IMR-90 (cell line): ENCODE results near the gene F12. TPM values are rescaled to one million over a fixed set of nuclear protein-coding genes. Genes with fewer than 3 reads are reported as not detected.

Source experiments
- ATAC-seq: fragments of 200-7000 bp; cut with Tn5 transposase; 2 replicates; pipeline ENCODE4 v1.9.1; 2020; ENCODE audit warnings: low read depth, mild to moderate bottlenecking, moderate library complexity
- BruUV-seq: library from RNA; stranded (reverse); fragments of 400-500 nt; replicated peaks from 2 replicates; lab custom pipeline; 2021; lab: Mats Ljungman, UMichigan
- CTCF ChIA-PET: fragments of 300-600 bp; formaldehyde crosslinking; extraction: SDS; loops from one replicate; lab custom pipeline; 2021; ENCODE audit warnings: antibody characterized with exemption; lab: Yijun Ruan, JAX
- POLR2A ChIA-PET: fragments of 300-600 bp; sonication (Branson Sonifier 250); formaldehyde crosslinking; loops from one replicate; lab custom pipeline; 2022; ENCODE audit warnings: antibody characterized with exemption; ENCODE audit not compliant: unreplicated experiment; lab: Charles Lee
- DNase-seq: peaks from one replicate; pipeline ENCODE4 v3.0.0; 2013
- H2AFZ ChIP-seq: replicated peaks from 2 replicates; pipeline ENCODE3; 2013; ENCODE audit warnings: low read length, mild to moderate bottlenecking; ENCODE audit not compliant: poor library complexity
- H2AK5ac ChIP-seq: 2 replicates; pipeline ENCODE4 v1.6.1; 2013; ENCODE audit warnings: low read depth, low read length, inconsistent platforms
- H2AK9ac ChIP-seq: replicated peaks from 2 replicates; pipeline ENCODE3; 2013; ENCODE audit warnings: mild to moderate bottlenecking, low read depth, low read length, moderate library complexity; ENCODE audit not compliant: poor library complexity
- H2BK120ac ChIP-seq: 2 replicates; pipeline ENCODE4 v1.6.1; 2013; ENCODE audit warnings: low read depth, low read length, inconsistent platforms
- H2BK15ac ChIP-seq: 3 replicates; pipeline ENCODE4 v1.6.1; 2013; ENCODE audit warnings: low read depth, low read length, inconsistent platforms
- H2BK20ac ChIP-seq: 2 replicates; pipeline ENCODE4 v1.6.1; 2013; ENCODE audit warnings: low read depth, mild to moderate bottlenecking, inconsistent platforms, low read length, moderate library complexity
- H2BK5ac ChIP-seq: 2 replicates; pipeline ENCODE4 v1.6.1; 2013; ENCODE audit warnings: mild to moderate bottlenecking, low read depth, low read length, inconsistent platforms; ENCODE audit not compliant: poor library complexity, severe bottlenecking
- H3K14ac ChIP-seq: replicated peaks from 2 replicates; pipeline ENCODE4 v1.6.1; 2013; ENCODE audit warnings: low read depth, low read length, inconsistent platforms
- H3K18ac ChIP-seq: 2 replicates; pipeline ENCODE4 v1.6.1; 2013; ENCODE audit warnings: low read depth, low read length, control low read depth
- H3K23ac ChIP-seq: 2 replicates; pipeline ENCODE4 v1.6.1; 2013; ENCODE audit warnings: low read depth, low read length, inconsistent platforms
- H3K27ac ChIP-seq: 2 replicates; pipeline ENCODE4 v1.5.1; 2013; ENCODE audit warnings: mild to moderate bottlenecking, control low read depth, low read length; ENCODE audit not compliant: insufficient read depth
- H3K27me3 ChIP-seq: 2 replicates; pipeline ENCODE4 v1.6.1; 2013; ENCODE audit warnings: low read length; ENCODE audit not compliant: control insufficient read depth, insufficient read depth
- H3K36me3 ChIP-seq: 2 replicates; pipeline ENCODE4 v1.6.1; 2013; ENCODE audit warnings: low read length, mixed read lengths; ENCODE audit not compliant: control insufficient read depth, insufficient read depth
- H3K4ac ChIP-seq: 2 replicates; pipeline ENCODE4 v1.6.1; 2013; ENCODE audit warnings: low read depth, low read length, inconsistent platforms
- H3K4me1 ChIP-seq: 2 replicates; pipeline ENCODE4 v1.6.1; 2013; ENCODE audit warnings: low read length, mixed read lengths; ENCODE audit not compliant: control insufficient read depth, insufficient read depth
- H3K4me2 ChIP-seq: 2 replicates; pipeline ENCODE4 v1.6.1; 2013; ENCODE audit warnings: low read depth, mild to moderate bottlenecking, control low read depth, low read length, moderate library complexity
- H3K4me3 ChIP-seq: 2 replicates; pipeline ENCODE4 v1.5.1; 2013; ENCODE audit warnings: low read depth, mild to moderate bottlenecking, control low read depth, low read length, moderate library complexity; ENCODE audit not compliant: insufficient read depth
- H3K56ac ChIP-seq: 2 replicates; pipeline ENCODE4 v1.6.1; 2013; ENCODE audit warnings: low read length, inconsistent platforms; ENCODE audit not compliant: insufficient read depth; ENCODE audit errors: extremely low read depth
- H3K79me1 ChIP-seq, 2 experiments: 2 replicates each; pipeline ENCODE4 v1.6.1; 2013; ENCODE audit warnings: low read length in 2 of 2, inconsistent platforms in 1 of 2, low read depth in 1 of 2
- H3K9ac ChIP-seq: 2 replicates; pipeline ENCODE4 v1.6.1; 2013; ENCODE audit warnings: low read depth, low read length, control low read depth
- H3K9me1 ChIP-seq: 2 replicates; pipeline ENCODE4 v1.6.1; 2013; ENCODE audit warnings: low read length, inconsistent platforms; ENCODE audit not compliant: insufficient read depth
- H3K9me3 ChIP-seq: 2 replicates; pipeline ENCODE4 v1.6.1; 2013; ENCODE audit warnings: low read length; ENCODE audit not compliant: control insufficient read depth, insufficient read depth
- H4K20me1 ChIP-seq: 2 replicates; pipeline ENCODE4 v1.6.1; 2013; ENCODE audit warnings: low read length, inconsistent platforms; ENCODE audit not compliant: insufficient read depth
- H4K5ac ChIP-seq: 2 replicates; pipeline ENCODE4 v1.6.1; 2013; ENCODE audit warnings: mild to moderate bottlenecking, low read depth, low read length, control low read depth
- H4K8ac ChIP-seq, 2 experiments: 2 replicates each; pipeline ENCODE4 v1.6.1; 2013; ENCODE audit warnings: low read depth in 2 of 2, low read length in 2 of 2, control low read depth in 1 of 2, inconsistent platforms in 1 of 2
- H4K91ac ChIP-seq: 2 replicates; pipeline ENCODE4 v1.6.1; 2013; ENCODE audit warnings: low read depth, low read length, inconsistent platforms; ENCODE audit not compliant: insufficient read depth
- SMC3 ChIP-seq: fragments of 150-350 bp; IDR thresholded peaks from 2 replicates; pipeline ENCODE4 v1.6.1; 2016; ENCODE audit warnings: low read depth, mild to moderate bottlenecking, antibody characterized with exemption, low read length, moderate library complexity
- WGBS, 2 experiments: methylation state at CpG; one replicate each; pipeline versions ENCODE4 v1.1.5 to v1.1.7; 2013; ENCODE audit warnings: missing lambda C conversion rate in 2 of 2; ENCODE audit not compliant: insufficient read length in 1 of 2; ENCODE audit errors: extremely low coverage in 2 of 2; 5-methylcytosine and 5-hydroxymethylcytosine counted together
- dilution Hi-C: fragments of 300-500 bp; cut with HindIII; formaldehyde crosslinking; loops from one replicate; pipeline ENCODE4 v1.14.3; 2018; ENCODE audit warnings: low sequenced_read_pairs; ENCODE audit not compliant: unreplicated experiment
- in situ Hi-C: fragments of 300-500 bp; cut with MboI; formaldehyde crosslinking; loops from 3 replicates; pipeline ENCODE4 v1.14.3; 2019; ENCODE audit warnings: low sequenced_read_pairs, inconsistent platforms, mixed read lengths
- intact Hi-C: fragments of 100-400 bp; cut with micrococcal nuclease; formaldehyde crosslinking; loops from 2 replicates; pipeline ENCODE4 v1.10.0; 2022
- polyA plus RNA-seq, 3 experiments: library from polyadenylated mRNA; depleted of rRNA; stranded (reverse); fragments of >200 nt; gene quantifications; 2 replicates each; pipeline ENCODE4 v1.2.3, GENCODE V29; 2012; ENCODE audit warnings: low replicate concordance in 1 of 3
- total RNA-seq: library from RNA; depleted of rRNA; stranded (reverse); fragments of >200 nt; gene quantifications from 2 replicates; pipeline ENCODE4 v1.2.3, GENCODE V29; 2012

F12 gene
- total and polyA plus RNA-seq, 2 of the 4 experiments (the other 2 are of a cell fraction): 0.36 to 1.2 TPM

DNA sequence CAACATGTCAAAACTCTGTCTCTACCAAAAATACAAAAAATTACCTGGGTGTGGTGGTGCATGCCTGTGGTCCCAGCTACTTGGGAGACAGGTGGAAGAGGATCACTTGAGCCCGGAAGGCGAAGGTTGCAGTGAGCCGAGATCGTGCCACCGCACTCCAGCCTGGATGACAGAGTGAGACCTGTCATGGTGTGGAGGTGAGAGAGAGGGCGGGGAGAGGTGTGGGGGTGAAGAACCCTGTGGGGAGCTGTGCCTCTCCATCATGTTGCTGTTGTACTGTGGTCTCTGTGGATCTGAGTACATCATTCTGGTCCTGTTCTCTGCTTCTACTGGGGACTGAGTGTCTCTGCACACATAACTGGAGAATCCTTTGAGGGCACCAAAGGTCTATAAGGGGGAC, 36.5 kb downstream of the F12 start:
- no peak for TF ChIP-seq SMC3
- in situ Hi-C loops: no loop called here
- ChIA-PET CTCF (interaction anchor here (0.6 kb wide), 1 partner anchor 8 kb away, joined by 9 read pairs; no protein-coding TSS in a partner anchor), POLR2A (no interaction called here)
- Histone ChIP-seq H4K91ac (no peak overlapping the region), H2AFZ (no peak overlapping the region), H3K23ac (no peak overlapping the region), H3K4me3 (no peak overlapping the region), H4K20me1 (no peaks in the 10 kb centered on the region; the same call in none of the 2 replicates), H3K9me1 (no peaks in the 10 kb centered on the region), H3K27ac (no peak overlapping the region), H3K79me1 (no peaks in the 10 kb centered on the region), H3K18ac (no peak overlapping the region), H3K27me3 (peaks cover 6% of the 10 kb centered on the region; the same call in 1 of the 2 replicates), H3K9ac (no peak overlapping the region), H2BK20ac (no peak overlapping the region), H2BK120ac (no peak overlapping the region), H4K5ac (no peak overlapping the region), H2AK9ac (no peak overlapping the region), H2AK5ac (no peak overlapping the region; the same call in 1 of the 2 replicates), H3K4me1 (peaks cover 2% of the 10 kb centered on the region; the same call in 1 of the 2 replicates), H3K36me3 (no peaks in the 10 kb centered on the region), H3K56ac (no peak overlapping the region), H3K4ac (no peak overlapping the region), H3K4me2 (no peak overlapping the region), H4K8ac (no peak overlapping the region), H2BK15ac (no peak overlapping the region), H3K9me3 (no peaks in the 10 kb centered on the region), H3K14ac (no peak overlapping the region), H2BK5ac (no peak overlapping the region)
- DNase-seq (no peak), ATAC-seq (no peak)
- no TSS peak for BruUV-seq
- dilution Hi-C loops: no loop called here
- intact Hi-C loops: no loop called here
- 100% methylated on average over 2 of the region's 6 CpGs; no CpG with 5 or more reads in 1 of the 2 experiments for WGBS, 2 experiments
